Measurements from ENCODE around the gene UBL4B.

The UBL4B gene

DNA sequence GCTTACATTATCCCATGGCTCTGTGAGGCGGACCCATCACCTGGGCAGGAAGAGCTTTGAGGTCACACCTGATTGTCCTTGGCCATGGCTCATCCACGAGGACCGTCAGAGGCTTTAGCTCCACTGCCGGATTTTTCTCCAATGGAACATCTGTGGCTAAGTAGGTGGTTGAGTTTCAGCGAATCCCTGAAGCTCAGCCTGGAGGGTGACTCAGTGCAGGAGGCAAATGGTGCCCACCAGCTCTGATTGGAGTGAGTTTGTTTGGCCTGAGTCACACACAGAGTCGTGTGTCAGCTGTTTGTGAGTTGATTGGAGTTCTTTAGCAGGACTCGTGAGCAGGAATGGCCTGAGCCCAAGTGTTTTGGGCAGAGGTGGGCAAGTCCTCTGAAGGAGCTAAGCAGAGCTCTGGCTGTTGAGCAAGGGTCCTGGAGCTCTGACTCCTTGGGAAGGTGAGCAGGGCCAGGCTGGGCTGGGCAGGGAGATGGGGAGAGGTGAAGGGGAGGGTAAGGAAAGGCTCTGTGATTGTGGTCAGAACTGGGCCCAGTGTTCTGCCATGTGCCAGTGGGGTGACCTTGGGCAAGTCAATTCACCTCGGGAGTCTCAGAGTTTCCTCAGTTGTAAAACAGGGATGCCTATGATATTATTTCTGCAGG is 40.0 kb downstream of the UBL4B start:
- peak; percentile 22 for DNase-seq (ENCODE audit: low spot score)
- no peak for FAIRE-seq

DNA sequence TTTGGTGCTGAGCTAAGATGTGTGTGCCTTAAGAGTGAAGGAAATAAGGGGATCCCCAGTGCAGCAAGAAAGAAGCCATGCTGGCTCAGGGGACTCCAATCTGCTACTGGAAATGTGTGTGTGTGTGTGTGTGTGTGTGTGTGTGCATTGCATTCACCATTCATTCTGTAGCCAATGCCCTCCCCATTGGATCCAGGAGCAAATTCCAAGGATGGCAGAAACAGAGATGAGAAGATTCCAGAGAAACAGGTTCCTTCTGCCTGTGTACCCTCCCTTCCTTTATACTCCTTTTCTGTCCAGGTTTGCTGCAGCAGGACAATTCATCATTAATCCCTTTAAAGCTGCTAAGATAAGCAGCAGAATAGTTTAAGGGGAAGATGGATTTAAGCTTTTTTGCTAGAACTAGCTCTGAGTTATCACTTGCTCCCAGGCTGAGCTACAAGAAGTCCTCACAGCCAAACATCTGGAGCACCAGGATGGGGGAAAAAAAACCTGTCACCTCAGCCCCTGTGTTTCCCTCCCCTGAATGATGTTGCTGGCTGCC is 41.2 kb downstream of the UBL4B start:
- DNase-seq (ENCODE audit: low spot score) = no peak
- no peak for FAIRE-seq

GRCh38 chr1:110155878-110156522 is 43.8 kb downstream of the UBL4B start:
- no peak for FAIRE-seq
- DNase-seq (ENCODE audit: low spot score) = peak; percentile 12

DNA sequence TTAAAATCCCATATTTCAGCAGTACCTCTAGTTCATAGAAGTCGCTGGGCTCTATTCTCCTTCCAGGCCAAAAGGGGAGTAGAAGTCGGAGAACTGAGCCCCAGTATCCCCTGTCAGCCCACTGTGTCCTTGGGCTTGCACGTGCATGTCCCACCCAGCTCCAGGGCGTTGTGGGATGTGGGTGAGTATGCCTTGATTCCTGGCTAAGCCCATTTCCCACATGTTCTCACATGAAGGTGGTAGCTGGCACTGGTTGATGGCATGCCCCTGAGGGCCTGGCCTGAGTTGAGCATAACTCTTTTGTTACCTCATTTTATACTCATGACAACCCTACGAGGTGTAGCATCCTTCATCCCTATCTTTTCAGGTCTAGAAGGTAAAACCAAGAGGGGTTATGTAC is 46.0 kb downstream of the UBL4B start:
- DNase-seq (ENCODE audit: low spot score) = no peak
- FAIRE-seq = no peak

DNA sequence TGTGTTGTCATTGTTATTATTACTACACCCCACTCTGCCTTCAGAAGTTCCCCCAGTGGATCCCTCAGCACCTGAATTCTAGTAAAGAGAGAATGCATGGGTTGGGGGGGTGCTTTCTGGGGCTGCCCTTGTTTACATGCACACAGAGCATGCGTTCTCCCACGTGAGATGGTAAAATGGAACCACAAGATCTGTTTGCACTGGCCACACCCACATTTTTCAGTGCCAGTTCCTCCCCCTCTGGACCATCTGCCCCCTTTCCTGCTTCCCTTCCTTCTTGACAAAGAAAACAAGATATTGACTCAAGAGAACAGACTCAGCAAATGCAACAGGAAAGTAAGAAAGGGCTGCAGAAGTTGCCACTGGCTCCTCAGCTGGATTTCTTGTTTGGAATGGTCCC is 46.9 kb downstream of the UBL4B start:
- DNase-seq (ENCODE audit: low spot score) = no peak
- FAIRE-seq = no peak

- DNase-seq (ENCODE audit: low spot score) (no peak), FAIRE-seq (no peak)
Measured at GRCh38 chr1:110160538-110161100, 48.4 kb downstream of the UBL4B start.

DNA sequence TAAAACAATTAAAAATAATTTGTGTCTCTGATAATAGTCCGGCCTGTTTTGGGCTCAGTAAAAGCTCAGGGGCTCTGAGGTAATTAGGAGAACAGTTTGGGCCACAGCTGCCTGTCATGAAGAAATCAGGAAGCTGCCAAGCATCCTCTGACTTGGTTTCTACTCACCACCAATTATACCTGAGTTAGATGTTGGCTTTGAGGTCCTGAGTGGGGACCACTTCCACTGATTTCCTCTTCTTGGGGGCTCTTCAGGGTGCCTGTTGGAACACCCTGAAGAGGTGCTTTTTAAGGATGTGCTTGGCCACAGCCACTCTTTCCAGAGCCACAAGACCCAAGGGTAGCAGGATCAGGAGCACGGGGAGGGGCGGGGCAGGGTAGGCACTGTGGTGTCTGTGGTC is 48.9 kb downstream of the UBL4B start:
- FAIRE-seq (no peak), DNase-seq (ENCODE audit: low spot score) (no peak)

DNA sequence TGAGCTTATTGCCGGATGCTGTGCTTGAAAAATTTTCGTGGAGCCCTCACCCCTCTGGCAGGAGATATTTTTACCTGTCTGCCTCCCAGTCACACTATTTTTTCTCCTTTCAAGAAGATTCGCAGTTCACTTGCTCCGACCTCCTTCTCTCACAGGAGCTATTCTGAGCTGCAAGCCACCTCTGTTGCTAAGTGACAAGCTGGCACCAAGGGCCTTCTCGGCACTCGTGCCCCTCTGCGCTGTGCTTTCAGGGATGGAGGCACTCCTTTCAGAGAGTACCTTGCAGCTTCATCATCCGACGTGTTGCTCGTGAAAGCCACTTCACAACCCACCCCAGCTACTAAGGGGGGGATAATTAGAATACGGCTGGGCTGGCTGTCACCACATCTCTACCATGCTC is 49.6 kb downstream of the UBL4B start:
- DNase-seq (ENCODE audit: low spot score) = no peak
- FAIRE-seq = no peak
